HG02759 (cell line): Measurements from ENCODE around the gene SNURF.
"Not testable (repeated sequence)": the region's sequence is repeated elsewhere in the genome, so short reads cannot be mapped to it uniquely, and the experiment has no call there.

Experiments used
- ATAC-seq: cut with Tn5 transposase; IDR thresholded peaks from one replicate; pipeline ENCODE4 v1.9.1; 2021; ENCODE audit warnings: mild to moderate bottlenecking, moderate library complexity; ENCODE audit not compliant: unreplicated experiment

The SNURF gene, protein sequence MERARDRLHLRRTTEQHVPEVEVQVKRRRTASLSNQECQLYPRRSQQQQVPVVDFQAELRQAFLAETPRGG

DNA sequence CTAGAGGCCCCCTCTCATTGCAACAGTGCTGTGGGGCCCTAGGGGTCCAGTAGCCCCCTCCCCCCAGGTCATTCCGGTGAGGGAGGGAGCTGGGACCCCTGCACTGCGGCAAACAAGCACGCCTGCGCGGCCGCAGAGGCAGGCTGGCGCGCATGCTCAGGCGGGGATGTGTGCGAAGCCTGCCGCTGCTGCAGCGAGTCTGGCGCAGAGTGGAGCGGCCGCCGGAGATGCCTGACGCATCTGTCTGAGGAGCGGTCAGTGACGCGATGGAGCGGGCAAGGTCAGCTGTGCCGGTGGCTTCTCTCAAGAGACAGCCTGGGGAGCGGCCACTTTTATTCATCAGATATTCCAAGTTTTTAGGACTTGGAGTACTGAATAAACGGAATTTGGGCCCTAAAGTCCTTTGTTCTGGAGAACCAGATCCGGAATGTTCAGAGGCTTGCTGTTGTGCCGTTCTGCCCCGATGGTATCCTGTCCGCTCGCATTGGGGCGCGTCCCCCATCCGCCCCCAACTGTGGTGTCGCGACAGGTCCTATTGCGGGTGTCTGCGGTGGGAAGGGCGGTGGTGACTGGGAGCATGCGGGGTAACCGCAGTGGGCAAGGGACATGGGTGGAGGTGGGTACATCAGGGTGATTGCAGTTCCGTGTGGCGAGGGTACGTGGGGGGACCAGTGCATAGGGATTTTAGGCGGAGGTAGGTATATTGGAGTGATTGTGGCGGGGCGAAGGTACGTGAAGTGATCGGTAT lies at the start of gene SNURF, which contains the start of gene SNRPN:
SNURF (plus strand) TSS at position 205 of the 748 bp plus-strand sequence; CDS start at position 267, 62 bp downstream.
SNRPN (plus strand) TSS at position 205 of the 748 bp plus-strand sequence. CDS start 19,467 bp downstream, outside the sequence.
- peak; percentile 63 for ATAC-seq

DNA sequence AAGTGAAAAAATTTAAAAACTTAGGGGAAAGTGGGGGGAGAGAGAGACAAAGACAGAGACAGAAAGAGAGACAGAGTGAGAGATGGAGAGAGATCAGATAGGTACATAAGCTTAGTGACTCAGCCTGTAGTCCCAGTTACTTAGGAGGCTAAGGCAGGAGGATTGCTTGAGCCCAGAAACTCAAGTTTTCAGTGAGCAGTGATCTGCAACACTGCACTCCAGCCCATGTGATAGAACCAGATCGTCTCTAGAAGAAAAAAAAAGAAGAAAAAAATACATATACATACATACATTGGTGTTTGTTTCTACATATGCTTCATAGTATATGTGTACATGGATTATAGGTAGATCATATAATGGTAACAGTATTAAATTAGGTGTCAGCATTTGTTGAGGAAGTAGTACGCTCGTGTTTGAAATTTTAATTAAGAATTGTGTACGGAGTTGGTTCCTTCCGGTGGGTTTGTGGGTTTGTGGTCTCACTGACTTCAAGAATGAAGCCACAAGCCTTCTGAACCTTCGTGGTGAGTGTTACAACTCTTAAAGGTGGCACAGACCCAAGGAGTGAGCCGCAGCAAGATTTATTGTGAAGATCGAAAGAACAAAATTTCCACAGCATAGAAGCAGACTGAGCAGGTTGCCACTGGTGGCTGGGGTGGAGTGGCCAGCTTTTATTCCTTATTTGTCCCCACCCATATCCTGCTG lies 38.3 kb upstream of the SNURF start:
- no peak for ATAC-seq

DNA sequence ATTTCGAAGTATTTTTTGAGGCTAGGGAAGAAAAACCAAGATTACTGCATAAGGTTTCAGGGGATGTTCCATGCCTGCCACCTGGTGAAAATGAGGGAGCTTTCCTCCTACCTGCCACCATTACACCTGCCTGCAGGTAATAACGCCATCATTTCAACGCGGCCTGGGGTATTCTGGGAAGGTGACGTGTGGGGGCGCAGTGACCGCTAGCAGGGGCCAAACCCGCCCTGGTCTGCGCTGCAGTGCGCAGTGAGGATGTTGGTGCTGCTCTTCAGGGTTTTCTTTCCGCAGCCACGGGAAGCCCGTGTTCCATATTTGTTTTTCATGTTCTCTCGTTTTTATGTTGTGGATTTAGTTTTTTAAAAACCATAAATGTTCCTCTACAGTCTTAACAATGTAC lies 37.4 kb upstream of the SNURF start:
- ATAC-seq: no peak

DNA sequence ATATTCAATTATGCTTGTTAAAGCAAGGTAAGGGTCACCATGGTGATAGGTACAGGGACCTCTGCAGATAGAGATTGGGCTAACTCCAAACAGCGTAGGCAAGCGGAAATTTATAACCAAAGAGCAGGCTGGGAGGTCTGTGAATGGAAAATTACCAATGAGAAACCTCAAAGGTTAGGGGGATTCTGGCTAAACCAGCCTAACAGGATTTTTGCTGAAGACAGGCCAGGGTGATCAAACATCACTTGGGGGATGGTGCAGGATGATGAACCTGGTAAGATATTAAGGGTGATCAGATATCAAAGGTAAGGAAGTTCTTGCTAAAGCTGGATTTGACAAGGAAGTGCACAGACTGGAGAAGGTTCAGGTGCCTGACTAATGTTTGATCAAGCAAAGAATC lies 35.3 kb upstream of the SNURF start:
- ATAC-seq: no peak

DNA sequence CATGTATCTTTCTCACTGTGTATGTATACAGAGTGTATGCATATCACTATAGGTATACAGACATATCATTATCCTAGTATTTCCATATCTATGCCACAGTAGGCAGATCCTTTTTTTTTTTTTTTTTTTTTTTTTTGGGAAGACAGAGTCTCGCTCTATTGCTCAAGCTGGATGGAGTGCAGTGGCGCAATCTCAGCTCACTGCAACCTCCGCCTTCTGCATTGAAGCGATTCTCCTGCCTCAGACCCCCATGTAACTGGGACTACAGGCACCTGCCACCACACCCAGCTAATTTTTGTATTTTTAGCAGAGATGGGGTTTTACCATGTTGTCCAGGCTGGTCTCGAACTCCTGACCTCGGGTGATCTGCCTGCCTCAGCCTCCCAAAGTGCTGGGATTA lies 32.0 kb upstream of the SNURF start:
- ATAC-seq: not testable (repeated sequence)

DNA sequence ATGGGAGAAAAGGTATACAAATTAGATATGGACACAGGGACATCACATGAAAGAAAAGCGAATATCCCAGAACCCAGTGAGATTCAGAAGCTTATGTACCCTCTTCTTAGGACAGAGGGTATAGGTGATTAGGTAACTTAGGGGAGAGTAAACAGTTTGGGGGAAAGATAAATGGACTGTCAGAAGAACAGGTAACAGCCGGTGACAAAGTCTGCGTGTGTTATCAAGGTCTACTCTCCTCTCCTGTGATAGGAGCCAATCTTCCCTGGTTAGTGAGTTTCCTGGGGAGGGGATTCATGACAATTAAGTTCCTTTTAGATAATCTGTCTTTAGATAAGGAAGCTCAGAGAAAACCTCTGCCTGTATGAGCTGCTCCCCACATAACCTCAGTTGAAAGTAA lies 30.6 kb upstream of the SNURF start:
- no peak for ATAC-seq

DNA sequence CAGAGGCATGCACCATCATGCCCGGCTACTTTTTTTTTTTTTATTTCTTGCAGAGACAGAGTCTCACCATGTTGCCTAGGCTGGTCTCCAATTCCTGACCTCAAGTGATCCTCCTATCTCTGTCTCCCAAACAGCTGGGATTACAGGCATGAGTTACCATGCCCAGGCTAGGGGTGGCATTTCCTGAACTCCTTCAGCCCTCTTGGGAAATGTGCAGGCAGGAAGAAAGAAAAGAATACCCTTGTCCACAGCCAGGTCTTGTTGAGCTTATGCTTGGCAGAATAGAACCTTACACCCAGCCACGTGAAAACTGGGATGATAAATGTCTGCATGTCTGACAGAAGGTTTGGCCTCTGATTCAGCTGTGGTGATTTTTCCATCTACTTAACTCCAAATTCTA lies 30.2 kb upstream of the SNURF start:
- ATAC-seq: no peak

DNA sequence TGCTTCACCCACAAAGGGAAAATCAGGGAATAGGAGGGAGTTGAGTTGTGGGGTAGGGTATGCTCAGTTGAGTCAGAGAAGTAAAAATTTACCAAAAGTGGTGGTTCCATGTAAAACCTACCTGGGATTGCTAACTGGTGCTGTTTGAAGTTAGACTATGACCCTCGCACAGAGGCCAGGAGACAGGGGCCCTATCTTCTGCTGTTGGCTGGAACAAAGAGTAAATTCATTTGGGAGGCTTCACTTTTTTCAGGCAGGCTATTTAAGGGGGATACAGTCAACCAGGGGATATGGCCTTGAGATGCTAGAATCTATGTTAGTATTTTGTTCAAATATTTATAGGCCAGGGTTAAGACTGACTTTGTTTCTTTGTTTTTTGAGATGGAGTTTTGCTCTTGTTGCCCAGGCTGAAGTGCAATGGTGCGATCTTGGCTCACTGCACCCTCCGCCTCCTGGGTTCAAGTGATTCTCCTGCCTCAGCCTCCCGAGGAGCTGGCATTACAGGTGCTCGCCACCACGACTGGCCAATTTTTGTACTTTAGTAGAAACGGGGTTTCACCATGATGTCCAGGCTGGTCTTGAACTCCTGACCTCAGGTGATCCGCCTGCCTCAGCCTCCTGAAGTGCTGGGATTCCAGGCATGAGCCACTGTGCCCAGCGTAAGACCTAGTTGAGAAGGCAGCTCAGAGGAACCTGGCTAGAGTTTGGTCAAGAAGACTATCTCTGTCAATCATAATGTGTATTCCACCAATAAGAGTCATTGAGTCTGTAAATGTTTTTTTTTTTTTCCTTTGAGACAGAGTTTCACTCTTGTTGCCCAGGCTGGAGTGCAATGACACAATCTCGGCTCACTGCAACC lies 22.7 kb upstream of the SNURF start:
- ATAC-seq: not testable (repeated sequence)

DNA sequence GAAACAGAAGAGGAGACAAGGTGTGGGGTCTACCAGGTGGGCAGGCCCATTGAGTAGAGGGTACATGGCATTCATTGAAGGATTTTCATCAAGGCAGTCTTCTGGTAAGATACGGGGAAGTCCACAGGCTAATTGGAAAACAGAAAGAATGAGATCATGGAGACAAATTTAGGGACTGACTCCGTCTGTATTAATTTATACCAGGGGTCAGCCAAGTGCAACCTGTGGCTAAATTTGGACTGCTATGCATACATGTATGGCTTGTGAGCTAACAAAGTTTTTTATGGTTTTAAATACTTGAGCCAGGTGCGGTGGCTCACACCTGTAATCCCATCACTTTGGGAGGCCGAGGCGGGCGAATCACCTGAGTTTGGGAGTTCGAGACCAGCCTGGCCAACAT lies 21.1 kb upstream of the SNURF start:
- ATAC-seq: no peak

DNA sequence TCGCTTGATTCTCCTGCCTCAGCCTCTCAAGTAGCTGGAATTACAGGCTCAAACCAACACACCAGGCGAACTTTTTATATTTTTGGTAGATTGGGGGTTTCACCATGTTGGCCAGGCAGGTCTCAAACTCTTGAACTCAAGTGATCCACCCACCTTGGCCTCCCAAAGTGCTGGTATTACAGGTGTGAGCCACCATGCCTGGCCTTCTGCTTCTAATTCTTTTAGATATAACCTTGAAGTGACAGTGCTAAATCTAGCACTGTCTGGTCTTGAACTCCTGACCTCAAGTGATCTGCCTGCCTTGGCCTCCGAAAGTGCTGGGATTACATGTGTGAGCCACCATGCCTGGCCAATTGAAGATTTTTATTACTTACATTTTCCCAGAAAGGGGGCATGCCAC lies 16.6 kb upstream of the SNURF start:
- ATAC-seq: not testable (repeated sequence)

DNA sequence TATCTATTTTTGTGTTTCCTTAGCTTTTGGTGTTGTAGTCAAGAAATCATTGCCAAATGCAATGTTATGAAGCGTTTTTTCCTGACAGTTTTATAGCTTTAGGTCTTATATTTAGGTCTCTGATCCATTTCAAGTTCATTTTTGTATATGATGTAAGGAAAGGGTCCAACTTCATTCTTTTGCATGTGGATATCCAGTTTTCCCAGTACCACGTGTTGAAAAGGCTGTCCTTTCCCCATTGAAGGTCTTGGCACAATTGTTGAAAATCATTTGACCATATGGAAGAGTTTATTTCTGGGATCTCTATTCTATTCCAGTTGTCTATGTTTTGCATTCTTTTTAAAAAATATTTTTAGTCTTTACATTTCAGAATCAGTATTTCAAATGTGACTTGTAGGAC lies 14.6 kb upstream of the SNURF start:
- no peak for ATAC-seq

DNA sequence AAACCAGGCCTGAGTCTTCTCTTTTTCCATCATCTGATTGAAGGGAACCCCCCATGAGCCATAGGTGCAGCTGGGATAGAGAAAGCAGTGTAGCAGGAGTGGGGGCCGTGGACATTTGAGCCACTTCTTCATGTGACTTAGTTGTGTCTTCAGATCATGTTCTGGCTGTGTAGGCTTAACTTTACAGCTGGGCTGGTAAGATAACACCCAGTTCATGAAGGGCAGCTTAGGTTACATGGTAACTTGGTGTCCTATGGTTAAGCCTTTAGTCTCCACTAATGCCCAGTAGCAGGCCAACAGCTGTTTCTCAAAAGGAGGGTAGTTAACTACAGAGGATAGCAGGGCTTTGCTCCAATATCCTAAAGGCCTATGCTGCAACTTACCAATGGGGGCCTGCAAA lies 11.4 kb upstream of the SNURF start:
- ATAC-seq: no peak

DNA sequence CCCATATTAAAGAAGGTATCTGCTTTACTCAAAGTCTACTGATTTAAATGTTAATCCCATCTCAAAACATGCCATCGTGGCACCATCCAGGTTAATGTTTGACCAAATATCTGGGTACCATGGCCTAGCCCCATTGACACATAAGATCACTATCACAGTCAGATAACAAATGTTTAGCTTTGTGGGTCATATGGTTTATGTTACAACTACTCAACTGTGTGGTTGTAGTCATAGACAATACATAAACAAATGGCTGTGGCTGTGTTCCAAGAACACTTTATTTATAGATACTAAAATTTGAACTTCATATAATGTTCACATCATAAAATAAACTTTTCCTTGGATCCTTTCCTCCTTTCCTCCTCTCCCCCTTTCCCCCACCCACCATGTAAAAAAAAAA lies 9.8 kb upstream of the SNURF start:
- ATAC-seq: no peak

DNA sequence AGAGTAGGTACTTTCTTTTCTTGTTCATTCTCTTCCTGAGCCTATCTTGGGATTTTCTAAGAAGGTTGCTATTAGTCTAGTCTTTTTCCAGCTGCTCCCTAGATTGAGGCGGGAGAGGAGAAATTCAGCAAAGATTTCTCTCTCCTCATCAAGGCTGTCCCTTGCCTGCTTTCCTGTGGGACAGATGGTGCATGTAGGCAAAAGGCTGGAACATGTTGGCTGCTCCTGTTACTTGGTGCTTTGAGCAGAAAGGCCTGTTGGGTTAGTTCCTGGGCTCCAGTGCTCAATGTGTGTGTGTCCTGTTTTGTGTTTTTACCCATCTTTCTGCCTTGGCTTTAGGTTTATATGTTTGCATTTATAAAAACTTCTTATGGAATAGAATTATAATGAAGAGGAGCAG lies 9.1 kb upstream of the SNURF start:
- no peak for ATAC-seq

DNA sequence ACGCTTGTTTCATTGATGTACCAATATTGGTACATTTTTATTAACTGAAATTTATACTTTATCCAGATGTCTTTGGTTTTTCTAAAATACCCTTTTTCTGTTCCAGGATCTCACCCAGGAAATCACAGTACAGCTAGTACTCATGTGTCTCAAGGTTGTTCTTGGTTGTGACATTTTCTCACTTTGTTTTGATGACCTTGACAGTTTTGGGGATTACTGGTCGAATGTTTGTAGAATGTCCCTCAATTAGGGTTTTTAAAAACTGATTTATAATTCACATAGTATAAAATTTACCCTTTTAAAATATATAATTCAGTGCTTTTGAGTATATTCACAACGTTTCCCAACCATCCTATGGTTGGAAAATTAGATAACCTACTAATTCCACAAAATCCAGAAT lies 6.3 kb upstream of the SNURF start:
- ATAC-seq: no peak

DNA sequence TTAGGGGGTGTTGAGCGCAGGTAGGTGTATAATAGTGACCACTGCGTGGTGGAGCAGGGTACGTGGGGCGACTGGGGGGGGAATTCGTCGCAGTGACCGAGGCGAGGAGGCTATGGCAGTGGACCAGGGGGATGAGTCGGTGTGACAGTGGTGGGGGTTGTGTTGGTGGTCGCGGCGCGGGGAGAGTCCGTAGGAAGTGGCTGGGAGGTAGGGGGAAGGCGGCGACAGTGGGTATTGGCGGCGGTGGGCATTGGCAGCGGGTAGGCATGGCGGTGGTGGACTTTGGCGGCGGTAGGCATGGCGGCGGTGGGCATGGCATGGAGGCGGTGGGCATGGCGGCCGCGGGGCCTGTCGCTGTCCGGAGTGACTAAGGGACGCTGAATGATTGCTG lies 739 bp downstream of the SNURF start:
- no peak for ATAC-seq

DNA sequence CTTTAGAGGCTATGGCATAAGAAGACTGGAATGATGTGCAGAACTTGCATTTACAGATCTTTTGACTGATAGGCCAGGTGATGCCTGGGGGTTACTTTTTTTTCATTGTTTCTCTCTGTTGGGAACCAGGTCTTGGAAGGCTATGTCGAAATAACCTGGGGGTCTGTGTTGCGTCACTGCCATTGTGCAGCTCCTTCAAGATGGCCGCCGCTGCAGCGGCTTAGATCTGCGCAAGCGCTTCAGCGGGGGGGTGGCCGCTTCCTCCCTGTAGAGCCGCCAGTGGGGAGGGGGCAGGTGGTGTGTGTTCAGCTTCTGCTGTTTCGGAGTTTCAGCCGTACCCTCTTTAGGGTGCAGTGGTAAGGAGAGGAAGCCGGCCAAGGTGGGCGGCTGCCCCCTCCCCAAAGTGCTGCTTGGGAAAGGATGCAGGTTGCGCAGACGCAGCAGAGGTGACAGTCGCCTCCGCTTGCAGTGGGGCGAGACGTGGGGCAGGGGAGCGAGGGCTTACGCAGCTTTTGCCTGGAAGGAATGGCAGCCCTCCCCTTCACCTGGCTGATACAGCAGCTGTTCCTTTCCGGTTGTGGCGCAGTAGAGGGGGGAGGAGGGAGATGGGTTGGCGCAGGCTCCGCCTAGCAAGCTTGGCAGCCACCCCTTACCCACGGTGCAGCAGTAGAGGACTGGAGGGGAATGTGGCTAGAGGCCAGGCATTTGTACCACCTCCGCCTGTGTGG lies 1.5 kb downstream of the SNURF start:
- peak; percentile 79 for ATAC-seq

DNA sequence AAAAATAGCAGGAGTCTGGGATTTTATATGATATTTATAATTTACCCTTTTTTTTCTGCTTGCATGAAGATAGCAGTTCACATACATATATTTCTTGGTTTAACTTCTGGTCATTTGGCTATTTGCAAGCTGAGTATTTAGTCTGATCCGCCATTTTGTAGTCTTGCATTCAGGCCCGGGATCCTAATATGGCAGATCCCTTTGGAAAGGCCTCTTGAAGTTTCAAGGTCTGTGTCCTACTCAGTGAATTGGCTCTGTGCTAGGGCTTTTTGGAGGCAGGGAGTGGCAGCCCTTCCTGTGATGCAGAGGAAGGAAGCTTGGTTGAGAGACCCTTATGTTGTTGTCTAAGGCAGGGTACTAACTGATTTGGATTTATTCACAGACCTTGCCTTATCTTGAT lies 2.9 kb downstream of the SNURF start:
- ATAC-seq: no peak

DNA sequence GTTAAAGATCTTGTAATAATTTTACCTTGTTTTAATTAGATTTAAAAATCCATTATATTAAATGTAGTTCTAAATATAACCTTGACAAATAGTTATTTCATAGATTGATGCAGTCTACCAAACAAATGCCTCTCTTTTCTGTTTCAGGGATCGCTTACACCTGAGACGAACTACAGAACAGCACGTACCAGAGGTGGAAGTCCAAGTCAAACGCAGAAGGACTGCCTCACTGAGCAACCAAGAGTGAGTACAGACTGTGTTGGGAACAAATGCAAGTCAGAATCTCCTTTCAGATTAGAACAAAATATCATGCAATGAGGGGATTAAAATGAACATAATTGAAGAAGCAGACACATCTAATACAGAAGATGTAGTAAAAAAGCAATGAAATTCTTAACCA lies 7.2 kb downstream of the SNURF start:
- no peak for ATAC-seq

DNA sequence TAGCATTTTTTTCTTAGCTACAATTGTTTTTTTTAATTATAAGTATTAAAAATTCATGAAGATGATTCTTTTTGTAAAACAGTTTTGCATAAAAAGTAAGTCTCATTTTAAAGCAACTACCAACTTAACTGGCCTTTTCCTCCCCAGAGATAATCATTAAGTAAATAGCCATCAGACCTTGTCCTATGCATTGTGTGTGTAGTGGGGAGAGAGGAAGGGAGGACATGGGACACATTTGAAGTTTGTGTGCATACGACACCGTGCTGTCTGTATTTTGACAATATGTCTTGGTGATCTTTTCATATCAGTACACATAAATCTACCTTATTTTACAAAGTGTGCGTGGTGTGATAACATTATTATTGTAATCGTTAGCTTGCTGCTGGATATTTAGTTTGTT lies 8.1 kb downstream of the SNURF start:
- ATAC-seq: no peak
